Measurements from ENCODE around the gene VAMP2. TPM values are rescaled to one million over a fixed set of nuclear protein-coding genes. Genes with fewer than 3 reads are reported as not detected.
A peak's percentile ranks its signal among the peaks of the same experiment; 100 is the strongest.

The VAMP2 gene
- total and polyA plus RNA-seq, 10 of the 15 experiments (the other 5 are each of a cell fraction or from before 2014, with no cell fraction given), result 3.0 to 35.2 (median 25.0) TPM

DNA sequence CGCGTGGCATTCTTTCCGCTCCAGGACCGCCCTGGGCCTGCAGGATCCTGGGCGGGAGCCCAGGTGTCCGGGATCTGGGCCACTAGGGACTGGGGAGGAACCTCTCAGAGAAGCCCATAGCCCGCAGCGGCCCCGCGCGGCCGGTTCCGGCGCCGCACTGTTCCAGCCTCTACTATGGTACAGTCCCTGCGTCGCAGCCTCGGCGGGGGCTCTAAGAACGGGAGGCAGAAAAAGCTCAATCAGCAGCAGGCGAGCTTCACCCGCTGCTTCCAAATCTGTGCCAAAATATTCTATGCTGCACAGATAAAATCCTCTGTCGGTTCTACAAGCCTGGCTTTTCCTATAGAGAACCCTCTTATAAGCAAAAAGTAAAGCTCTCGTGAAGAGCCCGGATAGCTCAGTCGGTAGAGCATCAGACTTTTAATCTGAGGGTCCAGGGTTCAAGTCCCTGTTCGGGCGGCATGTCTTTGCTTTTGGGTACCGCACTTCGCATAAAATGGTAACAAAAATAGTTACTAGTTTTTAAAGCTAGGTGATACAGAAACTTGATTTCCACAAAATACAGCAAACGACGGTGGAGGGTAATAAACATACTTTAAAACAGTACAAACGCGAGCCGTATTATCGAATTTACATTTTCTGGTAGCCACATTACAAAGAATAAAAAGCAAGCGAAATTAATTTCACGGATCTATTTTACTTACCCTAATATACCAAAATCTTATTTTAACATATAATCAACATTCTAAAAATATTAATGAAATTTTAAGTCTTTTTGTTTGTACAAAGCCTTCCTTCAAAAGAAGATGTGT, 43.8 kb downstream of the VAMP2 start (continued):
- TF ChIP-seq, protein P1, sequence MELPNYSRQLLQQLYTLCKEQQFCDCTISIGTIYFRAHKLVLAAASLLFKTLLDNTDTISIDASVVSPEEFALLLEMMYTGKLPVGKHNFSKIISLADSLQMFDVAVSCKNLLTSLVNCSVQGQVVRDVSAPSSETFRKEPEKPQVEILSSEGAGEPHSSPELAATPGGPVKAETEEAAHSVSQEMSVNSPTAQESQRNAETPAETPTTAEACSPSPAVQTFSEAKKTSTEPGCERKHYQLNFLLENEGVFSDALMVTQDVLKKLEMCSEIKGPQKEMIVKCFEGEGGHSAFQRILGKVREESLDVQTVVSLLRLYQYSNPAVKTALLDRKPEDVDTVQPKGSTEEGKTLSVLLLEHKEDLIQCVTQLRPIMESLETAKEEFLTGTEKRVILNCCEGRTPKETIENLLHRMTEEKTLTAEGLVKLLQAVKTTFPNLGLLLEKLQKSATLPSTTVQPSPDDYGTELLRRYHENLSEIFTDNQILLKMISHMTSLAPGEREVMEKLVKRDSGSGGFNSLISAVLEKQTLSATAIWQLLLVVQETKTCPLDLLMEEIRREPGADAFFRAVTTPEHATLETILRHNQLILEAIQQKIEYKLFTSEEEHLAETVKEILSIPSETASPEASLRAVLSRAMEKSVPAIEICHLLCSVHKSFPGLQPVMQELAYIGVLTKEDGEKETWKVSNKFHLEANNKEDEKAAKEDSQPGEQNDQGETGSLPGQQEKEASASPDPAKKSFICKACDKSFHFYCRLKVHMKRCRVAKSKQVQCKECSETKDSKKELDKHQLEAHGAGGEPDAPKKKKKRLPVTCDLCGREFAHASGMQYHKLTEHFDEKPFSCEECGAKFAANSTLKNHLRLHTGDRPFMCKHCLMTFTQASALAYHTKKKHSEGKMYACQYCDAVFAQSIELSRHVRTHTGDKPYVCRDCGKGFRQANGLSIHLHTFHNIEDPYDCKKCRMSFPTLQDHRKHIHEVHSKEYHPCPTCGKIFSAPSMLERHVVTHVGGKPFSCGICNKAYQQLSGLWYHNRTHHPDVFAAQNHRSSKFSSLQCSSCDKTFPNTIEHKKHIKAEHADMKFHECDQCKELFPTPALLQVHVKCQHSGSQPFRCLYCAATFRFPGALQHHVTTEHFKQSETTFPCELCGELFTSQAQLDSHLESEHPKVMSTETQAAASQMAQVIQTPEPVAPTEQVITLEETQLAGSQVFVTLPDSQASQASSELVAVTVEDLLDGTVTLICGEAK (IDR thresholded peaks at IDR 0.05; ENCODE audit: borderline replicate concordance), result peak; percentile 85
- 0 out of 2 replicates have a peak, but pooled peaks have one; percentile 10 for TF ChIP-seq SPI1 (IDR thresholded peaks at IDR 0.05; ENCODE audit: borderline replicate concordance, insufficient read depth, low read depth, low read length)
- TF ChIP-seq MTA2 (IDR thresholded peaks at IDR 0.05; ENCODE audit: low read depth), result no peak
- peak; percentile 78 for TF ChIP-seq YY1 (IDR thresholded peaks at IDR 0.05; ENCODE audit: low read depth, low read length)
- TF ChIP-seq EED (IDR thresholded peaks at IDR 0.05; ENCODE audit: low read depth), result no peak
- peak; percentile 70; the same call in 1 of the 2 replicates for TF ChIP-seq NBN (IDR thresholded peaks at IDR 0.05)
- TF ChIP-seq SUPT20H (IDR thresholded peaks at IDR 0.05; ENCODE audit: borderline replicate concordance, control insufficient read depth, low read depth, low read length), result no peak
- no peak for TF ChIP-seq TCF7 (IDR thresholded peaks at IDR 0.05; ENCODE audit: borderline replicate concordance)
- peak; percentile 45; the same call in 1 of the 2 replicates for TF ChIP-seq ASH2L (IDR thresholded peaks at IDR 0.05; ENCODE audit: borderline replicate concordance, low read depth)
- peak; percentile 97; the same call in 1 of the 2 replicates for TF ChIP-seq SMARCA5 (IDR thresholded peaks at IDR 0.05)
- TF ChIP-seq IRF4 (IDR thresholded peaks at IDR 0.05; ENCODE audit: low read depth, low read length), result peak; percentile 10; the same call in 1 of the 2 replicates
- 0 out of 2 replicates have a peak, but pooled peaks have one; percentile 11 for TF ChIP-seq TCF3 (IDR thresholded peaks at IDR 0.05; ENCODE audit: borderline replicate concordance, insufficient read depth, low read depth, low read length)
- no peak for TF ChIP-seq CHD4 (IDR thresholded peaks at IDR 0.05)
- TF ChIP-seq RAD21 (IDR thresholded peaks at IDR 0.05; ENCODE audit: insufficient read depth, low read depth, low read length), result peak; percentile 46
- TF ChIP-seq, protein P2, sequence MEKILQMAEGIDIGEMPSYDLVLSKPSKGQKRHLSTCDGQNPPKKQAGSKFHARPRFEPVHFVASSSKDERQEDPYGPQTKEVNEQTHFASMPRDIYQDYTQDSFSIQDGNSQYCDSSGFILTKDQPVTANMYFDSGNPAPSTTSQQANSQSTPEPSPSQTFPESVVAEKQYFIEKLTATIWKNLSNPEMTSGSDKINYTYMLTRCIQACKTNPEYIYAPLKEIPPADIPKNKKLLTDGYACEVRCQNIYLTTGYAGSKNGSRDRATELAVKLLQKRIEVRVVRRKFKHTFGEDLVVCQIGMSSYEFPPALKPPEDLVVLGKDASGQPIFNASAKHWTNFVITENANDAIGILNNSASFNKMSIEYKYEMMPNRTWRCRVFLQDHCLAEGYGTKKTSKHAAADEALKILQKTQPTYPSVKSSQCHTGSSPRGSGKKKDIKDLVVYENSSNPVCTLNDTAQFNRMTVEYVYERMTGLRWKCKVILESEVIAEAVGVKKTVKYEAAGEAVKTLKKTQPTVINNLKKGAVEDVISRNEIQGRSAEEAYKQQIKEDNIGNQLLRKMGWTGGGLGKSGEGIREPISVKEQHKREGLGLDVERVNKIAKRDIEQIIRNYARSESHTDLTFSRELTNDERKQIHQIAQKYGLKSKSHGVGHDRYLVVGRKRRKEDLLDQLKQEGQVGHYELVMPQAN (conservative IDR thresholded peaks at IDR 0.05), result 0 out of 2 replicates have a peak, but pooled peaks have one; percentile 23
- TF ChIP-seq SMAD1 (IDR thresholded peaks at IDR 0.05; ENCODE audit: low read depth, partially characterized antibody), result no peak
- TF ChIP-seq, protein P3, sequence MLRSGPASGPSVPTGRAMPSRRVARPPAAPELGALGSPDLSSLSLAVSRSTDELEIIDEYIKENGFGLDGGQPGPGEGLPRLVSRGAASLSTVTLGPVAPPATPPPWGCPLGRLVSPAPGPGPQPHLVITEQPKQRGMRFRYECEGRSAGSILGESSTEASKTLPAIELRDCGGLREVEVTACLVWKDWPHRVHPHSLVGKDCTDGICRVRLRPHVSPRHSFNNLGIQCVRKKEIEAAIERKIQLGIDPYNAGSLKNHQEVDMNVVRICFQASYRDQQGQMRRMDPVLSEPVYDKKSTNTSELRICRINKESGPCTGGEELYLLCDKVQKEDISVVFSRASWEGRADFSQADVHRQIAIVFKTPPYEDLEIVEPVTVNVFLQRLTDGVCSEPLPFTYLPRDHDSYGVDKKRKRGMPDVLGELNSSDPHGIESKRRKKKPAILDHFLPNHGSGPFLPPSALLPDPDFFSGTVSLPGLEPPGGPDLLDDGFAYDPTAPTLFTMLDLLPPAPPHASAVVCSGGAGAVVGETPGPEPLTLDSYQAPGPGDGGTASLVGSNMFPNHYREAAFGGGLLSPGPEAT (IDR thresholded peaks at IDR 0.05; ENCODE audit: low read depth), result no peak
- peak; percentile 90 for TF ChIP-seq KLF5 (IDR thresholded peaks at IDR 0.05; ENCODE audit: partially characterized antibody)
- peak; percentile 50; the same call in 1 of the 2 replicates for TF ChIP-seq MEF2A (IDR thresholded peaks at IDR 0.05; ENCODE audit: insufficient read depth, low read depth, low read length)
- TF ChIP-seq HCFC1 (IDR thresholded peaks at IDR 0.05; ENCODE audit: low read length), result peak; percentile 28; the same call in 1 of the 2 replicates

Measured in GM12878 (cell line).